GM18508 (cell line): ENCODE results near the gene ANKRD23.
"Not testable (repeated sequence)": the region's sequence is repeated elsewhere in the genome, so short reads cannot be mapped to it uniquely, and the experiment has no call there.

Experiments used
- ATAC-seq: cut with Tn5 transposase; IDR thresholded peaks from one replicate; pipeline ENCODE4 v1.9.1; 2021; ENCODE audit warnings: moderate number of reproducible peaks; ENCODE audit not compliant: insufficient read depth, unreplicated experiment

Gene ANKRD23

DNA sequence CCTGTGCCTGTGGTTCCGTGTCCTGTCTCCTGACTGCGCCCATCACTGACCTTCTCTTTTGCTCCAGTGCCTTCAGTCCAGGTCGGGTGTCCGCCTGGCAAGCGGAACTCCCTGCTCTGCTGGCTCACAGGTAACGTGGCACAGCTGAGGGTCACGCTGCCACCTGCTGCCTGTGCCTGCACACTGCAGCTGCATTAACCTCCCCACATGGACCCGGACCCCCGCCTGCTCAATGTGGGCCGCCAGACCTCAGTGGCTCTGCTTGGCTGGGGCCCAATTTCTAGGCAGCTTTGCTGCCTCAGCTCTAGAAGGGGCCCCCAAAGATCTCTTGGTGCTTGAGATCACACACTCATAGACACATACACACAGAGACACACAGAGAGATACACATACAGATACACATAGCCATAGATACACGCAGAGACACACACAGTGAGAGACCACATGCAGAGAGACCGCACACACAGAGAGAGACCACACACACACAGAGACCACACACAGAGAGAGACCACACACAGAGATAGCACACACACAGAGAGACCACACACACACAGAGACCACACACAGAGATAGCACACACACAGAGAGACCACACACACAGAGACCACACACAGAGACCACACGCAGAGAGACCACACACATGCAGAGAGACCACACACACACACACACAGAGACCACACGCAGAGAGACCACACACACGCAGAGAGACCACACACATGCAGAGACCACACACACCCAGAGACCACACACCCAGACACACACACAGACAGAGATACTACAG, 42.6 kb downstream of the ANKRD23 start:
- no peak for ATAC-seq

DNA sequence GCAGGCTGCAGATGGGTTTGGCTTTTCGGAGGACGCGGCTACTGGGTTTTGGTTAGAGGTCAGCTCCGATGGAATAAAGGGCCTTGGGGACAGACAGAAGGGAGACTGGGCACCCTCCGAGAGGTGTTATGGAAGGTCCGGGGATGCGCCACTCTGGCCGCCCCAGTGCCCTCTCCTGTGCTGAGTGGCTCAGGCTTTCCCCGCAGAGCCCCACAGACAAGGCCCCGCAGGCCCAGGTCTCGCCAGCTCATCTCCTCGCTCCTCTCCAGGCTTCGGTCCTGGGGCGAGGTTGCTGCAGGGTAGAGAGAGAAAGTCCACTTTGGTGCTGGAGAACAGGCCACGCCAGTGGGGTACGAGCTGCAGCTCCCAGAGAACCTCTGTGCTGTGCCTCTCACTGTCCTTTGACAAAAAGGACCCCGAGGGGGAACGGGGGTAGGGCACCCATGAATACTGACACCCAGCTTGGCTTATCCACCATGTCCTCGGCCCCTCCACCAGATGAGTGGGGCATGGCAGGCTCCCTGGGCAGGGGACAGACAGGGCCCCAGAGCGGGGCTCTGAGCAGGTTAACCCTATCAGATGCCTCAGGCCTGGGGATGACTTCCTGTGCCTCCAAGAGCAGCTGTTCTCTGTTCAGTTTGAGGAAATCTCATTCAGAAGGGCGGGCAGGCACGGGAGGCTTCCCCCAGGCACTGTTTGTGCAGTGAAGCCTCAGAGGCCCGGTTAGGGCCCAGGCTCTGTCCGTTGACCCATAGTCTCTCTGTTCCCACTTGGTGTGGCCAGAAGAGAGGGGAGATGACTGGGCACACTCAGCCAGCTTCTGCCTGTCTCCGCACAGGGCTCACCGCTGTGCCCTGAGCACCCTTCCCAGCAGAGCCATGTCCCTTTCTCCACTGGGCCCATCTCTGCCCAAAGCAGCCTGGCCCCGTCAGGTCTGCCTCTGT, 43.5 kb downstream of the ANKRD23 start:
- ATAC-seq, result no peak

DNA sequence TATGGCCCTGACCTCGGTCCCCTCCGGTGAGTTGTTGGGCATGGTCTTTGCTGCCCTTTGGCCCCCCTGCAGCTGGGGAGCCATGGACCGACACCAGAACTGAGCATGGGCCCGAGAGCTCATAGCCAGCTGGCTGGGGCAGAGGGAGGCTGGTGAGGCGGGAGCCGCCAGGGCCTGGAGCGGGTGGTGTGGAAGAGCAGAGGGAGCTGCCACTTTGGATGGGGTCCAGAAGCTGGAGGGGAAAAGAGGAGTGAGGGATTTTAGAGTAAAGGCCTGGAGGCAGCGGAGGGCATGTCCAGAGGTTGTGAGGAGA, 44.2 kb downstream of the ANKRD23 start:
- ATAC-seq, result no peak

DNA sequence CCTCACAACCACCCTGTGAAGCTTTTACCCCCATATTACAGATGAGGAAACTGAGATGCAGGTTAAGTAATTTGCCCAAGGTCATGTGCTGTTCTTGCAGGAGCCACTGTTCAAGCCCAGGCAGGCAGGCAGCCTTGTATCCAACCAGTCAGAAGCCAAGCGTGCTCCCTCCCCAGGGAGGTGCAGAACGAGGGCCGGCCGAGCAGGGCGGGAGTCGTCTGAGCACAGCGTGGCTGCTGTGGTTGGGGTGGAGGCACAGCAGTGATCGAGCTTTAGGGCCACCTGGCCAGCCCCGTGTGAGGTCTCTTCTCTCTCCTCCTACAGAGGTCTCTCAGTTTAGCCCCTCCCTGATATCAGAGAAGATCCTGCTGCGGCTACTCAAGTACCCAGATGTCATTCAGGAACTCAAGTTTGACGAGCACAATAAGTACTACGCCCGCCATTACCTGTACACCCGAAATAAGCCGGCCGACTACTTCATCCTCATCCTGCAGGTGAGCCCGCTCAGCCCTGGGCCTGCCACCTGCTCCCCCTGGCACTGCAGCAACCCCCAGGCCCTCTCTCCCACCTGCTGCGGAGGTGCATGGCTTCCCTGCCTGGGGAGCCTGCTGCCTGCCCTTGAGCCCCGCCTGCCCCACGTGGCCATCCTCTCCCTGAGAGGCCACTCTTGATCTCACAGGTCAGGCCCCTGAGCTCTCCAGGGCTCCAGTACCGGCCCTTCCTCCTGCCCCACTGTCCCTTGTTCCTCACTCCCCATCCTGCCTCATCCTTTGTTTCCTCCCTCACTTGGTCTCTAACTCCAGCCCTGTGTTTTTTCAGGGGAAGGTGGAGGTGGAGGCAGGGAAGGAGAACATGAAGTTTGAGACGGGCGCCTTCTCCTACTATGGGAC, 44.8 kb downstream of the ANKRD23 start:
- ATAC-seq, result no peak

DNA sequence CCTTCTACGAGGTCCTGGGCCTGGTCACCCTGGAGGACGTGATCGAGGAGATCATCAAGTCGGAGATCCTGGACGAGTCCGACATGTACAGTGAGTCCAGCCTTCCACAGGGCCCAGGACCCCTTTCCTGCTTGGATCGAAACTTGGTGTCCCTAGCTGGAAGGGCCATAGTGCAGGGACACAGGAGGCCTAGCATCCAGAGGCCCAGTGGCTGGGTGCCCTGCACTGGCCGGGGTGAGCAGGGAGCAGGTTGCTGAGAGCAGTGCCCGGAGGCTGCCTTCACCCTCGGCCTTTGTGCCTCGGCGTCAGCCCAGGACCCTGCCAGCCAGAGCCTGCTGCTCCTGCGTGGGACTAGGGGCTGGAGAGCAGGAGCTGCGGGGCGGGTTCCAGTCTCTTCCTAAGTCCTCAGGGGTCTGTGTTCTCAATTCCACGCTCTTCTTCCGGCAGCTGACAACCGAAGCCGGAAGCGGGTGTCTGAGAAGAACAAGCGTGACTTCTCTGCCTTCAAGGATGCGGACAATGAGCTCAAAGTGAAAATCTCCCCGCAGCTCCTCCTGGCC, 46.7 kb downstream of the ANKRD23 start:
- no peak for ATAC-seq

DNA sequence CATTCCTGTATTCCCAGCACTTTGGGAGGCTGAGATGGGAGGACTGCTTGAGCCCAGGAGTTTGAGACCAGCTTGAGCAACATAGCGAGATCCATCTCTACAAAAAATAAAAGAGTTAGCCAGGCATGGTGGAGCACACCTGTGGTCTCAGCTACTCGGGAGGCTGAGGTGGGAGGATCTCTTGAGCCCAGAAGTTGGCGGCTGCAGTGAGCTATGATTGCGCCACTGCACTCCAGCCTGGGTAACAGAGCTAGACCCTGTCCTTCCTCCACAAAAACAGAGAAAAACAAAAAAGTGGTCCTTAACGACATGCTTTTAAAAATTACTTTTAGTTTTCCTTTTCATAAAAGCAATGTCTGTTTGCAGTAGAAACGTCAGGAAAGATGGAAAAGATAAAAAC, 47.3 kb downstream of the ANKRD23 start:
- ATAC-seq, result not testable (repeated sequence)

DNA sequence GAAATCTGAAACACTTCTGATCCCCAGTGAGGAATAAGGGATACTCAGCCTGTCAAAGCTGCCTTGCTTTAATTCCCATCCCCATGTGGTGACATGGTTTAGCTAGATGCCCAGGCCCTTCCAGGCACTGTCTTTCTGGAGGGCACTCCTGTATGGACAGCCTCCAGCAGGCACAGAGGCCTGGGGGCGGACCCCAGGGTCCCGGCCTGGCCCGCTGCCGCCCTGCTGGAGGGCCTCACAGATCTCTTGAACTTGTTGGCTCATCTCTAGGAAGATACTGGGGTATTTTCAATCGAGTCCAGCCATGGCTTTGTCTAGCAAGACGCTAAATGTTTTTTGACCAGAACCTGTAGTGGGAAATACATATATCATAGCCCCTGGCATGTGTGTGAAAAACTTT, 48.7 kb downstream of the ANKRD23 start:
- no peak for ATAC-seq

DNA sequence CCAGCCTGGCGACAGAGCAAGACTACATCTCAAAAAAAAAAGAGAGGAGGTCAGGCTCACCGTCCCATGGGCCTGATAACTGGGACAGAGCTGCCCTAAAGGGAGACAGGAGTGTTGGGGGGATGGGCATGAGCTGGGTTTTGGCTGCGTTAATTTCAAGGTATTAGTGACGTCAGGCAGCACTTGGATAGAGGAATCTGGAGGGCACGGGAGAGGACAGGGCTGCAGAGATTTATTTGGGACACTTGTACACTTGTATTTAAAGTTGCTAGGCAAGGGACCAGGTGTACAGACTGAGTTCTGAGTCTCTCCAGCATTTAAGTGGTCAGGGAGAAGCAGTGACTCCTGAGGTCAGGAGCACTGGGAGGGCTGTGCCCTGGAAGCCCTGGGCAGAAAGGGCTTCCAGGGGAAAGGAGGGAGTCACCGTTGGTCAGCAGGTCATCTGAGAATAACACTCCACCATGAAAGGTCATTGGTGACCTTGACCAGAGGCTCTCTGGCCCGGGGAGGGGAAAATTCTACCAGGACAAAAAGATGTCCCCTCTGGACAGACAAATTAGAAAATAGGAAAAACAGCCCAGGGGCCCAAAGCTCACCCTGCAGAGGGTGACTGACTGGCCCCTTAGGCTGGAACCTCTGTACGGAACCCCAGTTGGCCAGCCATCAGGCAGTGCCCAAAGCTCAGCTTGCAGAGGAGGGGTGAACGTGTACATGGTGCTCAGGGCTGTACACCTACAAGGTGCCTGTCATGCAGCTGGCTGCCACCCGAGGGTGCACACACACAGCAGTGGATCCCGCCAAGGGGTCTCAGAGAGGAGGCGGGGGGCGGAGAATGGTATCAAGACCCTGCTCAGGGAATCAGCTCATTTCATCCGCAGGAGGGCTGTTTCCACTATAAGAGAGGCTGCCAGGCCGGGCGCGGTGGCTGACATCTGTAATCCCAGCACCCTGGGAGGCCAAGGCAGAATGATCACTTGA, 50.8 kb downstream of the ANKRD23 start:
- no peak for ATAC-seq

DNA sequence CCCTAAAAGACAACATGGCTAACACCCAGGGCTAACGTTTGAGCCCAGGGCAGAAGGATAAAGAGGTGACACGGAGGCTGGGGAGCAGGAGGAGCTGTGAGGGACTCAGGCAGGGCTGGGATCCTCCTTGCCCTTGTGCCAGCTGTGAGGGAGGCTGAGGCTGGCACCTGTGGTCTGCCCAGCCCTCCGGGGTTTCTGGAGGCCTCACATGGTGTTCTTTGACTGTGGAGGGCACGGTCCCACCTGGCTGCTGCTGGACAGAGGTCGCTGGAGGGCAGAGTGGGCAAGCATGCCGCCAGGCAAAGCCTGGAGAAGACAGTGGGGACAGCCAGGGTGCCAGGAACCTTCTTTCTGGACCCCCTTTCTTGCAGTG, 54.6 kb downstream of the ANKRD23 start:
- ATAC-seq, result no peak

DNA sequence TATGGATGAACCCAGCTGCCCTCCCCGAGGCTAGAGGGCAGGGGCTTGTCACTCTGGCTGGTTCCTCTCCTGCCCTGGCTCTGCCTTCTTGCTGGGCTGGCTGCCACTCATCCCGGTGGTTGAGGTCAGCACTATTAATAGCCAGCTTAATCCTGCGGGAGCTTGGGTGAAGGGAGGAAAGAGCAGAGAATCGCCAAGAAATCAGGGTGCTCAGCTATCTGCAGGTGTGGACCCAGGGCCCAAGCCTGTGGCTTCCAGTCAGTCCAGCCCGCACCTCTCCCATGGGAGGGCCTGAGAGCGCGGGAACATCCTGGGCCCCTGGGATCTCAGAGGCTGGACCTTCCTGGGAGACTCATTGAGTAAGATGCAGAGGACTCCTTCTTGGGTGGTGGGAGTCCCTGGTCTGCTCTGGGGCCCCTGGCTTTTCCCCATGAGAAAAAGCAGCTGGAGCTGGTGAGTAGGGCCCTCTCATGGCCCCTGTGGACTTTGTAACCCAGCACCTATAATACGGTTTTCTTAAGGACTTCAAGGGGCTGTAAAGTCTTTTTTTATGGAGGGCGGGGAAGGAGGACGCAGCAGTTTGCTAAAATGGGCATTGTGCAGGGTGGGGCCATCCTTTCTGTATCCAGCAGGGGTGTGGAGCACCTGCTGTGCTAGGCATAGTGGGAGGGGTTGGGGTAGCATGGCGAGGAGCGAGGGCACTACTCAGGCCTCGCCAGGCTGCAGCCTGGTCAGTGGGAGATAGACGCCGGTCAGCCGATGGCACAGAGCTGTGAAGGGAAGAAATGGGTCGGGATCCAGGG, 55.2 kb downstream of the ANKRD23 start:
- no peak for ATAC-seq
